ENCODE measurements around the gene BMPR2.
"Not testable (repeated sequence)": the region's sequence is repeated elsewhere in the genome, so short reads cannot be mapped to it uniquely, and the experiment has no call there.

The BMPR2 gene

GRCh38 chr2:202344178-202344577, 31.9 kb upstream of the BMPR2 start:
- no peak overlapping the region for H3K4me3 ChIP-seq (ENCODE audit: low read length)
- no peak for TF ChIP-seq CTCF (conservative IDR thresholded peaks at IDR 0.05; ENCODE audit: low read depth, low read length)
- DNase-seq (ENCODE audit: low read depth): no peak

- DNase-seq (ENCODE audit: low read depth): no peak
- no peak overlapping the region for H3K4me3 ChIP-seq (ENCODE audit: low read length)
- no peak for TF ChIP-seq CTCF (conservative IDR thresholded peaks at IDR 0.05; ENCODE audit: low read depth, low read length)
Observed at GRCh38 chr2:202346180-202346579, 29.9 kb upstream of the BMPR2 start.

- no peak overlapping the region for H3K4me3 ChIP-seq (ENCODE audit: low read length)
- no peak for TF ChIP-seq CTCF (conservative IDR thresholded peaks at IDR 0.05; ENCODE audit: low read depth, low read length)
- no peak for DNase-seq (ENCODE audit: low read depth)
Observed at GRCh38 chr2:202353430-202353829, 22.7 kb upstream of the BMPR2 start.

GRCh38 chr2:202355993-202356505, 20.1 kb upstream of the BMPR2 start:
- no peak overlapping the region for H3K4me3 ChIP-seq (ENCODE audit: low read length)
- no peak for TF ChIP-seq CTCF (conservative IDR thresholded peaks at IDR 0.05; ENCODE audit: low read depth, low read length)
- DNase-seq (ENCODE audit: low read depth): no peak

- not testable (repeated sequence) for DNase-seq (ENCODE audit: low read depth)
Observed at GRCh38 chr2:202358924-202359323, 17.2 kb upstream of the BMPR2 start.

GRCh38 chr2:202360646-202361045, 15.5 kb upstream of the BMPR2 start:
- no peak for DNase-seq (ENCODE audit: low read depth)
- no peak for TF ChIP-seq CTCF (conservative IDR thresholded peaks at IDR 0.05; ENCODE audit: low read depth, low read length)
- H3K4me3 ChIP-seq (ENCODE audit: low read length): no peak overlapping the region

More at GRCh38 chr2:202358924-202359323, 17.2 kb upstream of the BMPR2 start:
- H3K4me3 ChIP-seq (ENCODE audit: low read length): not testable (repeated sequence)

GRCh38 chr2:202361108-202361507, 15.0 kb upstream of the BMPR2 start:
- no peak for DNase-seq (ENCODE audit: low read depth)
- H3K4me3 ChIP-seq (ENCODE audit: low read length): no peak overlapping the region
- TF ChIP-seq CTCF (conservative IDR thresholded peaks at IDR 0.05; ENCODE audit: low read depth, low read length): no peak

GRCh38 chr2:202373490-202373889, 2.6 kb upstream of the BMPR2 start:
- DNase-seq (ENCODE audit: low read depth): no peak
- no peak for TF ChIP-seq CTCF (conservative IDR thresholded peaks at IDR 0.05; ENCODE audit: low read depth, low read length)

GRCh38 chr2:202374383-202374782, 1.7 kb upstream of the BMPR2 start:
- H3K4me3 ChIP-seq (ENCODE audit: low read length); DNase-seq (ENCODE audit: low read depth): not testable (repeated sequence)

More at GRCh38 chr2:202373490-202373889, 2.6 kb upstream of the BMPR2 start:
- no peak overlapping the region for H3K4me3 ChIP-seq (ENCODE audit: low read length)
